ENCODE data around the gene SNCG.
A peak's percentile ranks its signal among the peaks of the same experiment; 100 is the strongest.
"Not testable (repeated sequence)": the region's sequence is repeated elsewhere in the genome, so short reads cannot be mapped to it uniquely, and the experiment has no call there.

Gene SNCG

DNA sequence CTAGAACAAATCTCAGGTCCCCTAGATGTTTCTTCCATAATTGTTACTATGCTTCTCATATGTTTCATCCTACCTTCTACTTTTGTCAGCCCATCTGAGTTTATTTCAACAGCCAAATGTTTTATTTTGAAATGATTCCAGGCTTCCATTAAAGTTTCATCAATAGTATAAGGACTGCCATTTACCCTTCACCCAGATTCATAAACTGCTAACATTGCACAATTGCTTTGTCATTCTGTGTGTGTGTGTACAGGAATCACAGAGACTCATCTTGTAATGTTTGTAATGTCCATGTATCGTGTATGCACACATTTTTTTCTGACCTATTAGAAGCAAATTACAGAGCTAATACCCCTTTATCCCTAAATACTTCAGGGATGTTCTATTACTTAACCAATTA lies 26.5 kb upstream of the SNCG start:
- H3K4me3 ChIP-seq (ENCODE audit: low read depth, low read length): no peak overlapping the region
- ChIA-PET POLR2A (no interaction called here), CTCF (interaction anchor here (1.3 to 2.9 kb wide), 2 partner anchors 10 to 32 kb away, joined by 4 to 13 read pairs; no protein-coding TSS in a partner anchor)
- TF ChIP-seq, protein P1, sequence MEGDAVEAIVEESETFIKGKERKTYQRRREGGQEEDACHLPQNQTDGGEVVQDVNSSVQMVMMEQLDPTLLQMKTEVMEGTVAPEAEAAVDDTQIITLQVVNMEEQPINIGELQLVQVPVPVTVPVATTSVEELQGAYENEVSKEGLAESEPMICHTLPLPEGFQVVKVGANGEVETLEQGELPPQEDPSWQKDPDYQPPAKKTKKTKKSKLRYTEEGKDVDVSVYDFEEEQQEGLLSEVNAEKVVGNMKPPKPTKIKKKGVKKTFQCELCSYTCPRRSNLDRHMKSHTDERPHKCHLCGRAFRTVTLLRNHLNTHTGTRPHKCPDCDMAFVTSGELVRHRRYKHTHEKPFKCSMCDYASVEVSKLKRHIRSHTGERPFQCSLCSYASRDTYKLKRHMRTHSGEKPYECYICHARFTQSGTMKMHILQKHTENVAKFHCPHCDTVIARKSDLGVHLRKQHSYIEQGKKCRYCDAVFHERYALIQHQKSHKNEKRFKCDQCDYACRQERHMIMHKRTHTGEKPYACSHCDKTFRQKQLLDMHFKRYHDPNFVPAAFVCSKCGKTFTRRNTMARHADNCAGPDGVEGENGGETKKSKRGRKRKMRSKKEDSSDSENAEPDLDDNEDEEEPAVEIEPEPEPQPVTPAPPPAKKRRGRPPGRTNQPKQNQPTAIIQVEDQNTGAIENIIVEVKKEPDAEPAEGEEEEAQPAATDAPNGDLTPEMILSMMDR (IDR thresholded peaks at IDR 0.05; ENCODE audit: insufficient read depth, low read length, missing control alignments): no peak
- peak; percentile 26 for DNase-seq (ENCODE audit: low read depth, low spot score)

DNA sequence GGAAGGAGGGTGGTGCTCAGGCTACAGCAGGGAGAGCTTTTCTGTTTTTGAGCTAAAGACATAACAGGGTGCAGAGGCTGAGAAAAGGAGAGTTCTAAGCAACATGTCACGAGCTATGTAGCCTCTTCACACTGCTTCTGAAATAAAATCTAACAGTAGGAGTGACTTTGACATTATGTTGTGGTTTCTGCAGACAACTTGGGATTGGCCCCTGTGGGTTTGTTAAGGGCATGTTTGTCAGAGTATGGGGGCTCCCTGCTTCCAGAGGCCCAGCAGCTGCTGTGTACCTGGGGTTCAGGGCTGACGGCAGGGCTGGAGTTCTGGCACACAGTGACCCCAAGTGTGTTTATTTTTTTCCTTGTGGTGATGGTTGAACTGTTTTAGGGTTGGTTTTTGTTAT lies 25.7 kb upstream of the SNCG start:
- TF ChIP-seq, protein P1 (IDR thresholded peaks at IDR 0.05; ENCODE audit: insufficient read depth, low read length, missing control alignments): no peak
- CTCF ChIA-PET: interaction anchor here (2.9 kb wide), 1 partner anchor 9 kb away, joined by 13 read pairs; no protein-coding TSS in a partner anchor
- POLR2A ChIA-PET: no interaction called here
- DNase-seq (ENCODE audit: low read depth, low spot score): no peak
- H3K4me3 ChIP-seq (ENCODE audit: low read depth, low read length): no peak overlapping the region

DNA sequence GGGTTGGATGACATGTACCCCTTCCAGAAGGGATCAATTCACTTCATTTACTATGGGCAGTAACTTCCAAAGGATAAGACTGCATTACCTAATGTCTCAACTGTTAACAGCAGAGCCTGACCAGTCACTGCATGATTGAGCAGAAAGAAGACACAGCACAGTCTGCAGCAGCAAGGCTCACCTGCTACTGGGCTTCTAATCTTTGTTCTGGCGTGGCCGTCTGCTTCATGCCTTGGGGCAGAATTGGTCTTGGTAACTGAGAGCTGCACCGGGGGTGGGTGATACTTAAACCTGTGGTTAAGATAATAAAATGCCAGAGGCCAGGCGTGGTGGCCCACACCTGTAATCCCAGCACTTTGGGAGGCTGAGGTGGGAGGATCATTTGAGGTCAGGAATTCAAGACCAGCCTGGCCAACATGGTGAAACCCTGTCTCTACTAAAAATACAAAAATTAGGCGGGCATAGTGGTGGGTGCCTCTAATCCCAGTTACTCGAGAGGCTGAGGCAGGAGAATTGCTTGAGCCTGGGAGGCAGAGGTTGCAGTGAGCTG lies 24.2 kb upstream of the SNCG start:
- POLR2A ChIA-PET; H3K4me3 ChIP-seq (ENCODE audit: low read depth, low read length); DNase-seq (ENCODE audit: low read depth, low spot score): not testable (repeated sequence)
- CTCF ChIA-PET: interaction anchor here (1.3 to 17.4 kb wide), 2 partner anchors 22 to 239 kb away, joined by 4 to 171 read pairs; partner anchors contain the start of genes MMRN2 and SNCG

DNA sequence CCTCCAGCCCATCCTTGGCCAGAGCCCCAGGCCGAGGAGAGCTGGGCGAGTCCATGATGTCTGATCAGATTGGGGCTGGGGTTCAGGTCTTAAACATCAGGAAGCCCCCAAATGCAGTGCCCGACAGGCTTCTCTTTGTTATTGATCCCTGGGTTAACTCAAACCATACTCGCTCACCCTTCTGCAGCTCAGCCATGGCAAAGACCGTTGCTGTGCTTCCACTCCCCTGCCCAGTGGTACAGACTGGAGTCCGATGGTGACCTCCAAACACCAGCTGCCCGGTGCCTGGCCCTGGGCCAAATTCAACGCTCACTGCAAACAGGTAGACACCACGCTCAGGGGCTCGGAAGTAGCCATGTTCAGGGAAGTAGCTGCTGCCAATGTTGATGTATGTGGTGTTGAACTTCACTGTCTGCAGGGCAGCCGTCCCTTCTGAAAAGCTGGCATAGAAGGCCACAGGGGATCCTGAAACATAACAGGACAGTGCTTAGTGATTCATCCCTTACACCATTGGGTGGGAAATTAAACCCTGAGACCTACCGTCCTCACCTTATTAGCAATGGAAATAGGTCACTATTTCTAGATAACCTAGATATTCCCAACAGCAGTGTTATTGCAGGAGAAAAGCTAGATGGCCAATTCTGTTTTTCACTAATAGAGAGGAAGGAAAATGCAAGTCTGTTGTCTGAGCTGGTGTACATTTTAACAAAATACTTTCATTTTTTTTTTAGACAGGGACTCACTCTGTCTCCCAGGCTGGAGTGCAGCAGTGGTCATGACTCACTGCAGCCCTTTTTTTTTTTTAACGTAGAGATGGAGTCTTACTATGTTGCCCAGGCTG lies 21.5 kb upstream of the SNCG start:
- TF ChIP-seq, protein P1 (IDR thresholded peaks at IDR 0.05; ENCODE audit: insufficient read depth, low read length, missing control alignments): no peak
- POLR2A ChIA-PET: interaction anchor here (1.2 kb wide), 1 partner anchor 10 kb away, joined by 5 read pairs; no protein-coding TSS in a partner anchor
- CTCF ChIA-PET: interaction anchor here (0.6 to 17.4 kb wide), 15 partner anchors 9 to 249 kb away, joined by 3 to 171 read pairs (median 5); partner anchors contain the start of genes ADIRF, MMRN2, SHLD2 and SNCG
- H3K4me3 ChIP-seq (ENCODE audit: low read depth, low read length): no peak overlapping the region
- no peak for DNase-seq (ENCODE audit: low read depth, low spot score)

DNA sequence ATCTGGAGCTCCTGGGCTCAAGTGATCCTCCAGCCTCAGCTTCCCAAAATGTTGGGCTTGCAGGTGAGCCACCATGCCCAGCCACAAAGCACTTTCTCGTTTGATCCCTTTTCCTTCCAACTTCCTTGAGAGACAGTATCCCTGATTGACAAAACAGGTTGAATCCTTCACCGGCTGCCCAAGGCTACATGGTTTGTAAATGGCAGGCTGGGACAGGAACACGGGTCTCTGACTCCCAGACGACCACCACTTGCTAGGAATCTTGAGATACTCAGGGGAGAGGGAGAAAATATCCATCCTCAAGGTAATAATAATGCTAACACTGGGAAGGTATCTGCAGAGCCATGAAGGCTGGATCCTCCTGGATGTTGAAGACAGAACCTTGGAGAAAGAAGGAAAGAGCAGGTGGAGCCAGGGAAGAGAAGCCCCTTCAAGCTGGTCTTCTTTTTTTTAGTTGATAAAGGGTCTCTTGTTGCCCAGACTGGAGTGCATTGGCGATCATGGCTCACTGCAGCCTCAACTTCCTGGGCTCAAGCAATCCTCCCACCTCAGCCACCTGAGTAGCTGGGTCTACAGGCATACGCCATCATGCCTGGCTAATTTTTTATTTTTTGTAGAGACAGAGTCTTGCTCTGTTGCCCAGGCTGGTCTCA lies 20.8 kb upstream of the SNCG start:
- POLR2A ChIA-PET: interaction anchor here (1.2 kb wide), 1 partner anchor 11 kb away, joined by 5 read pairs; no protein-coding TSS in a partner anchor
- CTCF ChIA-PET: interaction anchor here (0.6 to 17.4 kb wide), 20 partner anchors 8 to 252 kb away, joined by 3 to 171 read pairs (median 6); partner anchors contain the start of genes ADIRF, MMRN2, SHLD2 and SNCG
- H3K4me3 ChIP-seq (ENCODE audit: low read depth, low read length): no peak overlapping the region
- TF ChIP-seq, protein P1 (IDR thresholded peaks at IDR 0.05; ENCODE audit: insufficient read depth, low read length, missing control alignments): no peak
- no peak for DNase-seq (ENCODE audit: low read depth, low spot score)

DNA sequence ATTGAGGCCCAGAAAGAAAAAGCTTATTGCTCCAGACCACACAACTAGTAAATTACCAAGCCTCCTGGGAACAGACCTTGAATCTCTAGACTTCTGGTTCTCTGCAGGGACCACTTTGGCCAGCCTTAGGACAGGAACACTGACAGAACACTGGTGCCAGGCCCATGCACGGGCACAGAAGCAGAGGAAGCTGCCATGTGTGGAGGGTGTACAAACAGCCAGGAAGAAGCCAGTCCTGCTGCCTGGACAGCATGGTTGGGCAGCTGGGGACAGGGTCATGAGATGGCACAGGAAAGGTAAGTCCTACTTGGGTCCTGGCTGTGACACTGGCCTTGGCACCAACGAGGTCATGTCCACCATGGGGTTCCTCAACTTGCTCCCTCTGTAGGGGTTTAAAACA lies 20.1 kb upstream of the SNCG start:
- POLR2A ChIA-PET: no interaction called here
- no peak for DNase-seq (ENCODE audit: low read depth, low spot score)
- H3K4me3 ChIP-seq (ENCODE audit: low read depth, low read length): no peak overlapping the region
- CTCF ChIA-PET: interaction anchor here (0.7 to 17.4 kb wide), 24 partner anchors 8 to 291 kb away, joined by 3 to 171 read pairs (median 5); partner anchors contain the start of genes ADIRF, MMRN2 and SNCG
- TF ChIP-seq, protein P1 (IDR thresholded peaks at IDR 0.05; ENCODE audit: insufficient read depth, low read length, missing control alignments): no peak

DNA sequence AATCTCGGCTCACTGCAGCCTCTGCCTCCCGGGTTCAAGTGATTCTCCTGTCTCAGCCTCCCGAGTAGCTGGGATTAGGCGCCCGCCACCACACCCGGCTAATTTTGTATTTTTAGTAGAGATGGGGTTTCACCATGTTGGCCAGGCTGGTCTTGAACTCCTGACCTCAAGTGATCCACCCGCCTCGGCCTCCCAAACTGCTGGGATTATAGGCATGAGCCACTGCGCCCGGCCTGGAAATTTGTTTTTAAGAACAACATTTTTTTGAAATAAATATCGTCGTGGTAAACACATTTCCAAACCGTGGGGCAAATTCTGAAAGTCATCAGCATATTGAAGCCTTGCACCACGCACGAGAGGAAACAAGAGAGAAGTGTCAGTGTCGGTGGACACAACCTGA lies 18.3 kb upstream of the SNCG start:
- POLR2A ChIA-PET; DNase-seq (ENCODE audit: low read depth, low spot score); H3K4me3 ChIP-seq (ENCODE audit: low read depth, low read length): not testable (repeated sequence)
- CTCF ChIA-PET: interaction anchor here (0.6 to 17.4 kb wide), 20 partner anchors 9 to 914 kb away, joined by 3 to 171 read pairs (median 4); partner anchors contain the start of genes ADIRF, MINPP1, MMRN2 and SNCG
